Measurements from ENCODE around the gene CXXC5. TPM values are rescaled to one million over a fixed set of nuclear protein-coding genes. Genes with fewer than 3 reads are reported as not detected.

The CXXC5 gene
- total RNA-seq, 1 donor from 2014 or later: 51.8 TPM

GRCh38 chr5:139684350-139684880 lies 36.3 kb downstream of the CXXC5 start:
- Histone ChIP-seq H3K27me3 (no peaks in the 10 kb centered on the region), H3K36me3 (peaks cover 0 to 14% of the 10 kb centered on the region in 2 donors), H3K4me1 (peaks cover 12% of the 10 kb centered on the region), H3K4me3 (no peak overlapping the region), H3K9me3 (no peaks in the 10 kb centered on the region), H3K27ac (no peak overlapping the region)
- intact Hi-C loops (cut with DNase I): no loop called here
- no peak for DNase-seq (ENCODE audit: extremely low spot score in 2 of 2)
- TF ChIP-seq CTCF (IDR thresholded peaks at IDR 0.05) (no peak), POLR2AphosphoS5 (IDR thresholded peaks at IDR 0.05; ENCODE audit: insufficient read depth in 1 of 2, low read depth in 1 of 2) (no peak), POLR2A (IDR thresholded peaks at IDR 0.05) (no peak)

GRCh38 chr5:139684881-139685749 lies 37.0 kb downstream of the CXXC5 start:
- intact Hi-C loops (cut with DNase I): loop anchor here (5.0 kb wide), 1 partner anchor 48 kb away; no protein-coding TSS in a partner anchor
- H3K9me3 ChIP-seq: no peaks in the 10 kb centered on the region
- peaks cover 0 to 14% of the 10 kb centered on the region in 2 donors for H3K36me3 ChIP-seq
- no peak overlapping the region for H3K4me3 ChIP-seq
- TF ChIP-seq POLR2A (IDR thresholded peaks at IDR 0.05) (no peak), POLR2AphosphoS5 (IDR thresholded peaks at IDR 0.05; ENCODE audit: insufficient read depth in 1 of 2, low read depth in 1 of 2) (no peak), CTCF (IDR thresholded peaks at IDR 0.05) (no peak)
- no peak overlapping the region for H3K27ac ChIP-seq
- no peaks in the 10 kb centered on the region for H3K27me3 ChIP-seq
- no peak for DNase-seq (ENCODE audit: extremely low spot score in 2 of 2)
- peaks cover 19% of the 10 kb centered on the region for H3K4me1 ChIP-seq

- Histone ChIP-seq H3K27me3 (no peaks in the 10 kb centered on the region), H3K9me3 (no peaks in the 10 kb centered on the region), H3K4me3 (no peak overlapping the region), H3K36me3 (peaks cover 0 to 14% of the 10 kb centered on the region in 2 donors), H3K4me1 (peaks cover 26% of the 10 kb centered on the region), H3K27ac (no peak overlapping the region)
- intact Hi-C loops (cut with DNase I): loop anchor here (5.0 kb wide), 1 partner anchor 49 kb away; no protein-coding TSS in a partner anchor
- TF ChIP-seq POLR2A (IDR thresholded peaks at IDR 0.05) (no peak), CTCF (IDR thresholded peaks at IDR 0.05) (no peak)
- no peak for DNase-seq (ENCODE audit: extremely low spot score in 2 of 2)
These were observed 37.7 kb downstream of the CXXC5 start for GRCh38 chr5:139685886-139686285.

- Histone ChIP-seq H3K36me3 (peaks cover 0 to 14% of the 10 kb centered on the region in 2 donors), H3K27ac (no peak overlapping the region), H3K27me3 (no peaks in the 10 kb centered on the region), H3K9me3 (no peaks in the 10 kb centered on the region), H3K4me1 (peaks cover 31% of the 10 kb centered on the region), H3K4me3 (no peak overlapping the region)
- no peak for DNase-seq (ENCODE audit: extremely low spot score in 2 of 2)
- intact Hi-C loops (cut with DNase I): loop anchor here (5.0 kb wide), 1 partner anchor 49 kb away; no protein-coding TSS in a partner anchor
- TF ChIP-seq CTCF (IDR thresholded peaks at IDR 0.05) (no peak), POLR2A (IDR thresholded peaks at IDR 0.05) (no peak), POLR2AphosphoS5 (IDR thresholded peaks at IDR 0.05; ENCODE audit: insufficient read depth in 1 of 2, low read depth in 1 of 2) (no peak)
These were observed 38.2 kb downstream of the CXXC5 start for GRCh38 chr5:139686356-139686705.
